ENCODE results near the gene MAP3K5.

- TF ChIP-seq POLR2AphosphoS5 (IDR thresholded peaks at IDR 0.05; ENCODE audit: low read depth, low read length) (no peak), SIN3A (IDR thresholded peaks at IDR 0.05; ENCODE audit: borderline replicate concordance, insufficient read depth, low read length) (no peak), FOXP2 (optimal IDR thresholded peaks at IDR 0.05; ENCODE audit: borderline replicate concordance, extremely low read depth, extremely low read length, insufficient read depth) (no peak), TAF1 (IDR thresholded peaks at IDR 0.05; ENCODE audit: borderline replicate concordance, insufficient read depth, low read length) (no peak)
Observed at GRCh38 chr6:136716917-136717715, 75.2 kb downstream of the MAP3K5 start.
